Activated T-cell treated with anti-CD3 and anti-CD28 coated beads, Interleukin-2, amount 50 U/mL, for 4 hours (primary cell): ENCODE measurements around the gene SEMA3A. TPM values are rescaled to one million over a fixed set of nuclear protein-coding genes. Genes with fewer than 3 reads are reported as not detected.

ENCODE experiments used
- ATAC-seq, 2 donors: fragments of 200-7000 bp; cut with Tn5 transposase; one replicate each; pipeline ENCODE4 v1.10.0; 2021
- DNase-seq: peaks from one replicate; pipeline ENCODE4 v3.0.0-alpha.2; 2020
- H3K27me3 Mint-ChIP-seq: one replicate; pipeline ENCODE4 v1.8.0; 2021; ENCODE audit warnings: low read depth, mixed read lengths
- H3K36me3 Mint-ChIP-seq: one replicate; pipeline ENCODE4 v1.8.0; 2022; ENCODE audit warnings: mixed read lengths; ENCODE audit not compliant: insufficient read depth
- H3K4me1 Mint-ChIP-seq: one replicate; pipeline ENCODE4 v1.8.0; 2021; ENCODE audit warnings: low read depth, mixed read lengths
- H3K4me3 Mint-ChIP-seq: one replicate; pipeline ENCODE4 v1.8.0; 2021; ENCODE audit warnings: mild to moderate bottlenecking, moderate library complexity, mixed read lengths
- H3K9me3 Mint-ChIP-seq: one replicate; pipeline ENCODE4 v1.8.0; 2021; ENCODE audit warnings: mixed read lengths
- total RNA-seq, 3 donors: library from RNA; stranded (reverse); gene quantifications; one replicate each; pipeline ENCODE4 v1.2.1, GENCODE V29; 2021

The SEMA3A gene
- total RNA-seq, 3 donors from 2014 or later = 0.03 to 0.11 (median 0.08) TPM

GRCh38 chr7:84102213-84102612 lies 92.4 kb downstream of the SEMA3A start:
- Mint-ChIP-seq H3K9me3 (no peaks in the 10 kb centered on the region), H3K4me1 (no peaks in the 10 kb centered on the region), H3K36me3 (no peaks in the 10 kb centered on the region), H3K4me3 (no peak overlapping the region), H3K27me3 (no peaks in the 10 kb centered on the region)
- DNase-seq (no peak), ATAC-seq (no peak)

GRCh38 chr7:84100866-84101265 lies 93.7 kb downstream of the SEMA3A start:
- Mint-ChIP-seq H3K9me3 (no peaks in the 10 kb centered on the region), H3K4me1 (peaks cover 5% of the 10 kb centered on the region), H3K36me3 (no peaks in the 10 kb centered on the region), H3K4me3 (no peak overlapping the region), H3K27me3 (no peaks in the 10 kb centered on the region)
- ATAC-seq (no peak), DNase-seq (no peak)

GRCh38 chr7:84095971-84096370 lies 98.6 kb downstream of the SEMA3A start:
- DNase-seq (no peak), ATAC-seq (no peak)
- Mint-ChIP-seq H3K27me3 (no peaks in the 10 kb centered on the region), H3K4me3 (no peak overlapping the region), H3K36me3 (no peaks in the 10 kb centered on the region), H3K4me1 (peaks cover 33% of the 10 kb centered on the region), H3K9me3 (peaks cover 4% of the 10 kb centered on the region)

GRCh38 chr7:84092207-84092606 lies 102.4 kb downstream of the SEMA3A start:
- Mint-ChIP-seq H3K4me3 (peak overlapping the region; percentile 37), H3K9me3 (peaks cover 4% of the 10 kb centered on the region), H3K27me3 (no peaks in the 10 kb centered on the region), H3K36me3 (no peaks in the 10 kb centered on the region), H3K4me1 (peaks cover 42% of the 10 kb centered on the region)
- DNase-seq (peak; percentile 4), ATAC-seq (peak in 1 of 2 donors; percentile 60)

- peaks cover 39% of the 10 kb centered on the region for H3K4me1 Mint-ChIP-seq
- no peak for ATAC-seq
- peaks cover 4% of the 10 kb centered on the region for H3K9me3 Mint-ChIP-seq
- no peaks in the 10 kb centered on the region for H3K27me3 Mint-ChIP-seq
- peak overlapping the region; percentile 31 for H3K4me3 Mint-ChIP-seq
- no peak for DNase-seq
- no peaks in the 10 kb centered on the region for H3K36me3 Mint-ChIP-seq
Measured at GRCh38 chr7:84091318-84091717, 103.3 kb downstream of the SEMA3A start.

- Mint-ChIP-seq H3K4me1 (peaks cover 32% of the 10 kb centered on the region), H3K4me3 (no peak overlapping the region), H3K36me3 (no peaks in the 10 kb centered on the region), H3K27me3 (no peaks in the 10 kb centered on the region), H3K9me3 (peaks cover 4% of the 10 kb centered on the region)
- DNase-seq (no peak), ATAC-seq (no peak)
Measured at GRCh38 chr7:84088802-84089201, 105.8 kb downstream of the SEMA3A start.

GRCh38 chr7:84085998-84086397 lies 108.6 kb downstream of the SEMA3A start:
- H3K9me3 Mint-ChIP-seq = no peaks in the 10 kb centered on the region
- ATAC-seq (no peak), DNase-seq (no peak)
- no peaks in the 10 kb centered on the region for H3K27me3 Mint-ChIP-seq
- H3K36me3 Mint-ChIP-seq = no peaks in the 10 kb centered on the region
- no peak overlapping the region for H3K4me3 Mint-ChIP-seq
- peaks cover 17% of the 10 kb centered on the region for H3K4me1 Mint-ChIP-seq

GRCh38 chr7:84085147-84085546 lies 109.4 kb downstream of the SEMA3A start:
- peaks cover 12% of the 10 kb centered on the region for H3K4me1 Mint-ChIP-seq
- no peaks in the 10 kb centered on the region for H3K36me3 Mint-ChIP-seq
- no peaks in the 10 kb centered on the region for H3K27me3 Mint-ChIP-seq
- no peaks in the 10 kb centered on the region for H3K9me3 Mint-ChIP-seq
- no peak for ATAC-seq
- DNase-seq = no peak
- no peak overlapping the region for H3K4me3 Mint-ChIP-seq

- DNase-seq (no peak), ATAC-seq (no peak)
- Mint-ChIP-seq H3K4me3 (no peak overlapping the region), H3K9me3 (no peaks in the 10 kb centered on the region), H3K36me3 (no peaks in the 10 kb centered on the region), H3K27me3 (no peaks in the 10 kb centered on the region), H3K4me1 (peaks cover 11% of the 10 kb centered on the region)
Measured at GRCh38 chr7:84083846-84084245, 110.7 kb downstream of the SEMA3A start.

GRCh38 chr7:84081973-84082522 lies 112.5 kb downstream of the SEMA3A start:
- DNase-seq (no peak), ATAC-seq (no peak)
- H3K27me3 Mint-ChIP-seq = no peaks in the 10 kb centered on the region
- peaks cover 7% of the 10 kb centered on the region for H3K4me1 Mint-ChIP-seq
- no peak overlapping the region for H3K4me3 Mint-ChIP-seq
- H3K9me3 Mint-ChIP-seq = no peaks in the 10 kb centered on the region
- no peaks in the 10 kb centered on the region for H3K36me3 Mint-ChIP-seq

- H3K27me3 Mint-ChIP-seq = no peaks in the 10 kb centered on the region
- ATAC-seq (no peak), DNase-seq (no peak)
- no peaks in the 10 kb centered on the region for H3K9me3 Mint-ChIP-seq
- no peak overlapping the region for H3K4me3 Mint-ChIP-seq
- H3K36me3 Mint-ChIP-seq = no peaks in the 10 kb centered on the region
- H3K4me1 Mint-ChIP-seq = peaks cover 4% of the 10 kb centered on the region
Measured at GRCh38 chr7:84077336-84077735, 117.3 kb downstream of the SEMA3A start.

GRCh38 chr7:84076219-84076618 lies 118.4 kb downstream of the SEMA3A start:
- no peak for ATAC-seq
- Mint-ChIP-seq H3K27me3 (no peaks in the 10 kb centered on the region), H3K36me3 (no peaks in the 10 kb centered on the region), H3K4me1 (no peaks in the 10 kb centered on the region), H3K9me3 (no peaks in the 10 kb centered on the region), H3K4me3 (no peak overlapping the region)
- no peak for DNase-seq

GRCh38 chr7:84073186-84073875 lies 121.3 kb downstream of the SEMA3A start:
- no peak overlapping the region for H3K4me3 Mint-ChIP-seq
- no peaks in the 10 kb centered on the region for H3K36me3 Mint-ChIP-seq
- DNase-seq = no peak
- no peak for ATAC-seq
- H3K27me3 Mint-ChIP-seq = no peaks in the 10 kb centered on the region
- H3K4me1 Mint-ChIP-seq = no peaks in the 10 kb centered on the region
- H3K9me3 Mint-ChIP-seq = no peaks in the 10 kb centered on the region

GRCh38 chr7:84070770-84071169 lies 123.8 kb downstream of the SEMA3A start:
- Mint-ChIP-seq H3K36me3 (no peaks in the 10 kb centered on the region), H3K9me3 (no peaks in the 10 kb centered on the region), H3K4me3 (no peak overlapping the region), H3K27me3 (no peaks in the 10 kb centered on the region), H3K4me1 (no peaks in the 10 kb centered on the region)
- ATAC-seq = no peak
- DNase-seq = no peak

GRCh38 chr7:84069999-84070500 lies 124.5 kb downstream of the SEMA3A start:
- ATAC-seq = no peak
- Mint-ChIP-seq H3K27me3 (no peaks in the 10 kb centered on the region), H3K4me1 (no peaks in the 10 kb centered on the region), H3K4me3 (no peak overlapping the region), H3K9me3 (no peaks in the 10 kb centered on the region), H3K36me3 (no peaks in the 10 kb centered on the region)
- DNase-seq = no peak
